Adrenal gland (tissue), 5 donors: ENCODE measurements around the gene ENGASE.

ENCODE experiments used
- POLR2A ChIP-seq, 2 donors: fragments of 450-650 bp; IDR thresholded peaks; one replicate each; pipeline ENCODE4 v1.6.1; 2017; ENCODE audit warnings: antibody characterized with exemption in 2 of 2, mild to moderate bottlenecking in 2 of 2, moderate library complexity in 1 of 2
- TF ChIP-seq, protein P1 (sequence below), 6 experiments: fragments of 450-650 bp in 4 of 6; fragments of 200-600 bp in 2 of 6; sonication (generic) in 1 of 6; IDR thresholded peaks; 1 replicate in 5 of 6; 2 replicates in 1 of 6; pipeline versions ENCODE4 v1.5.1 to v1.8.0; 2016 to 2021; ENCODE audit warnings: antibody characterized with exemption in 6 of 6, mild to moderate bottlenecking in 2 of 6, moderate library complexity in 1 of 6
- donor health status: DM: no; HTN: no; CAD: no.

DNA sequence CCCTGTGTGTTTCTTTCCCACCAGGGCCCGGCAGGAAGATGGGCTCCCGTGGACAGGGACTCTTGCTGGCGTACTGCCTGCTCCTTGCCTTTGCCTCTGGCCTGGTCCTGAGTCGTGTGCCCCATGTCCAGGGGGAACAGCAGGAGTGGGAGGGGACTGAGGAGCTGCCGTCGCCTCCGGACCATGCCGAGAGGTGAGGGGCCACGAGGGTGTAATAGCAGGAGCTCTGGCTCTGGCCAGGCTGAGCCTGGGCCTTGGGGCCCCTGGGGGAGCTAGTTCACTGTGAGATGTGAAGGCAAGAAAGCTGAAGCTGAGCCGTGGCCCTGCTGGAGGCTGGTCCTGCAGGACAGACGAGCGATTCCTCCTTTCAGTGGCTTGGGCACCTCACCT, 30.7 kb upstream of the ENGASE start:
- TF ChIP-seq, protein P1, sequence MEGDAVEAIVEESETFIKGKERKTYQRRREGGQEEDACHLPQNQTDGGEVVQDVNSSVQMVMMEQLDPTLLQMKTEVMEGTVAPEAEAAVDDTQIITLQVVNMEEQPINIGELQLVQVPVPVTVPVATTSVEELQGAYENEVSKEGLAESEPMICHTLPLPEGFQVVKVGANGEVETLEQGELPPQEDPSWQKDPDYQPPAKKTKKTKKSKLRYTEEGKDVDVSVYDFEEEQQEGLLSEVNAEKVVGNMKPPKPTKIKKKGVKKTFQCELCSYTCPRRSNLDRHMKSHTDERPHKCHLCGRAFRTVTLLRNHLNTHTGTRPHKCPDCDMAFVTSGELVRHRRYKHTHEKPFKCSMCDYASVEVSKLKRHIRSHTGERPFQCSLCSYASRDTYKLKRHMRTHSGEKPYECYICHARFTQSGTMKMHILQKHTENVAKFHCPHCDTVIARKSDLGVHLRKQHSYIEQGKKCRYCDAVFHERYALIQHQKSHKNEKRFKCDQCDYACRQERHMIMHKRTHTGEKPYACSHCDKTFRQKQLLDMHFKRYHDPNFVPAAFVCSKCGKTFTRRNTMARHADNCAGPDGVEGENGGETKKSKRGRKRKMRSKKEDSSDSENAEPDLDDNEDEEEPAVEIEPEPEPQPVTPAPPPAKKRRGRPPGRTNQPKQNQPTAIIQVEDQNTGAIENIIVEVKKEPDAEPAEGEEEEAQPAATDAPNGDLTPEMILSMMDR (IDR thresholded peaks at IDR 0.05), result no peak
- no peak for TF ChIP-seq POLR2A (IDR thresholded peaks at IDR 0.05)
